Heart right ventricle (tissue), 16 donors: ENCODE measurements around the gene CNPY4. TPM values are rescaled to one million over a fixed set of nuclear protein-coding genes. Genes with fewer than 3 reads are reported as not detected.
A peak's percentile ranks its signal among the peaks of the same experiment; 100 is the strongest.

Experiments
- ATAC-seq, 8 donors: fragments of 200-7000 bp; cut with Tn5 transposase; one replicate each; pipeline ENCODE4 v1.9.1; 2020; ENCODE audit warnings: mild to moderate bottlenecking in 8 of 8, moderate library complexity in 8 of 8, moderate number of reproducible peaks in 1 of 8
- DNase-seq, 2 donors: peaks; one replicate each; pipeline ENCODE4 v3.0.0-alpha.2; 2020
- H3K27ac ChIP-seq, 10 donors: fragments of 200-600 bp; sonication (generic) in 2 of 10; one replicate each; pipeline versions ENCODE4 v1.5.0 to v1.8.0; 2020 to 2022; ENCODE audit warnings: mild to moderate bottlenecking in 3 of 10
- H3K27me3 ChIP-seq, 7 donors: fragments of 200-600 bp; one replicate each; pipeline ENCODE4 v1.8.0; 2021 to 2022; ENCODE audit warnings: mild to moderate bottlenecking in 2 of 7
- H3K36me3 ChIP-seq, 9 donors: fragments of 200-600 bp; sonication (generic) in 1 of 9; one replicate each; pipeline versions ENCODE4 v1.5.0 to v1.8.0; 2020 to 2022; ENCODE audit warnings: mild to moderate bottlenecking in 2 of 9
- H3K4me1 ChIP-seq, 9 donors: fragments of 200-600 bp; sonication (generic) in 1 of 9; one replicate each; pipeline versions ENCODE4 v1.5.0 to v1.8.0; 2020 to 2022; ENCODE audit warnings: mild to moderate bottlenecking in 4 of 9
- H3K4me3 ChIP-seq, 10 donors: fragments of 200-600 bp; sonication (generic) in 2 of 10; one replicate each; pipeline versions ENCODE4 v1.5.0 to v1.8.0; 2020 to 2022; ENCODE audit warnings: mild to moderate bottlenecking in 7 of 10, moderate library complexity in 2 of 10
- H3K9me3 ChIP-seq, 11 donors: fragments of 200-600 bp in 10 of 11; sonication (generic) in 2 of 11; one replicate each; pipeline versions ENCODE4 v1.5.0 to v1.8.0; 2013 to 2022; ENCODE audit warnings: mild to moderate bottlenecking in 2 of 11, control low read depth in 1 of 11, moderate library complexity in 1 of 11
- WGBS, 2 donors: extraction: QIAGEN DNeasy Blood & Tissue Kit; methylation state at CpG; one replicate each; pipeline ENCODE4 v1.1.7; 2013; ENCODE audit warnings: inconsistent platforms in 1 of 2; 5-methylcytosine and 5-hydroxymethylcytosine counted together
- intact Hi-C, 10 donors: fragments of 100-400 bp; cut with DNase I; formaldehyde crosslinking; loops; one replicate each; pipeline versions ENCODE4 v1.11.1 to v1.14.2; 2022
- polyA plus RNA-seq, 2 donors: library from polyadenylated mRNA; stranded (reverse); fragments of 200-250 nt; gene quantifications; one replicate each; pipeline ENCODE4 v1.2.3, GENCODE V29; 2013
- total RNA-seq, 10 donors: library from RNA; stranded (reverse); fragmentation: NEBNext Ultra II Directional in 3 of 10; extraction: Animal tissue kit (Norgen Biotek cat#: 25700) in 3 of 10; gene quantifications; one replicate each; pipeline versions ENCODE4 v1.2.1 to v1.2.4, GENCODE V29; 2021 to 2023
- TF ChIP-seq, protein P1 (sequence below), 9 donors: fragments of 200-600 bp; sonication (generic) in 2 of 9; IDR thresholded peaks; one replicate each; pipeline versions ENCODE4 v1.5.0 to v1.8.0; 2021 to 2022; ENCODE audit warnings: antibody characterized with exemption in 9 of 9, mild to moderate bottlenecking in 5 of 9, moderate library complexity in 1 of 9
- donor health status: Arrhythmogenic right ventricular cardiomyopathy.
- donor health status: ischemic (EF 13 %, LVEDD 7.1; RV severe dilation, severe dysfunction).
- donor health status: healthy with polysubstance abuse.
- donor health status: DM: no; HTN: yes; CAD: no.
- donor health status: DM: no; HTN: no; CAD: no.
- donor health status: ischemic (EF 25% LVEDD 6.9; RV normal size, moderate dysfunction).
- donor health status: ischemic (EF 25% LVEDD 5.7; RV mildly dilated, moderate dysfunction).
- donor health status: healthy.
- donor health status: DM: yes; HTN: yes; CAD: no.
- donor health status: Ischemic cardiomyopathy.
- donor health status: ischemic (EF 35%, LVEDD 5.7; RV mildly dilated, moderate dysfunction).
- donor health status: nonischemic (EF 11% LVEDD 7.7; RV severe dilation, severe dysfunction).
- donor health status: DM: yes; HTN: yes; CAD: no.
- donor health status: PGD.
- donor health status: ischemic (EF 29% LVEDD 5.4; RV normal size, mild dysfunction).
- donor health status: nonischemic (EF 23%, LVEDD 6.1; RV moderate dilation, normal function).

CNPY4 gene
- total and polyA plus RNA-seq, 12 donors = 4.9 to 13.7 (median 7.4) TPM

DNA sequence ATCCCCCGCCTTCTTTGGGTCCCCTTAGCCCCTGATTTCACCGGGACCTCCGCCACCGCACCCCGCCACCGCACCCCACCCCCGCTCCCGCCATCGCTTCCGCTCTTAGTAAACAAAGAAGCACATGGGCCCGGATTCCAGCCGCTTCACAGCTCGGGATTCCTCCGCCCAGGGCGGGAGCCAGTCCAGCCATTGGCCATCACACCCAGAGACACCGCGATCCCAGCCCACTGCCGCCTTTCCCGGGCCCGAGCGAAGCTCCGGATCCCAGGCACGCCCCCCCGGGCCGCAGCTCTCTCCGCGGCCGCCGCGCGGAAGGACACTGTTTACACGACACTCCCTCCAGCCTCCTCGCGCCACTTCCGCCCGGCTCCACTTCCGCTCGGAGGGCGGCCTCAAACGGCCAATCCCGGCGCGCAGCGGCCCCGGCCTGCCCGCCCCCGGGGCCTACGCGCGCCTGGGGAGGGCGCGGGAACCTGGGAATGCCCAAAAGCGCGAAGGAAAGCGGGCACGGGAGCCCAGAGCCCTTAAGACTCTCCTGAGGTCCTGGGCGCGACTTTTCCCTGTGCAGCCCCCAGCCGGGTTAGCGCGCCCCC, 18.9 kb upstream of the CNPY4 start:
- ATAC-seq = peak; percentile 88 to 95 (median 93)
- TF ChIP-seq, protein P1, sequence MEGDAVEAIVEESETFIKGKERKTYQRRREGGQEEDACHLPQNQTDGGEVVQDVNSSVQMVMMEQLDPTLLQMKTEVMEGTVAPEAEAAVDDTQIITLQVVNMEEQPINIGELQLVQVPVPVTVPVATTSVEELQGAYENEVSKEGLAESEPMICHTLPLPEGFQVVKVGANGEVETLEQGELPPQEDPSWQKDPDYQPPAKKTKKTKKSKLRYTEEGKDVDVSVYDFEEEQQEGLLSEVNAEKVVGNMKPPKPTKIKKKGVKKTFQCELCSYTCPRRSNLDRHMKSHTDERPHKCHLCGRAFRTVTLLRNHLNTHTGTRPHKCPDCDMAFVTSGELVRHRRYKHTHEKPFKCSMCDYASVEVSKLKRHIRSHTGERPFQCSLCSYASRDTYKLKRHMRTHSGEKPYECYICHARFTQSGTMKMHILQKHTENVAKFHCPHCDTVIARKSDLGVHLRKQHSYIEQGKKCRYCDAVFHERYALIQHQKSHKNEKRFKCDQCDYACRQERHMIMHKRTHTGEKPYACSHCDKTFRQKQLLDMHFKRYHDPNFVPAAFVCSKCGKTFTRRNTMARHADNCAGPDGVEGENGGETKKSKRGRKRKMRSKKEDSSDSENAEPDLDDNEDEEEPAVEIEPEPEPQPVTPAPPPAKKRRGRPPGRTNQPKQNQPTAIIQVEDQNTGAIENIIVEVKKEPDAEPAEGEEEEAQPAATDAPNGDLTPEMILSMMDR (IDR thresholded peaks at IDR 0.05) = no peak
- Histone ChIP-seq H3K27me3 (no peaks in the 10 kb centered on the region), H3K4me1 (peaks cover 3 to 32% (median 26%) of the 10 kb centered on the region in 9 donors), H3K9me3 (no peaks in the 10 kb centered on the region), H3K4me3 (peak overlapping the region; percentile 57 to 89 (median 78)), H3K36me3 (peaks cover 0 to 69% (median 43%) of the 10 kb centered on the region in 9 donors), H3K27ac (peak overlapping the region; percentile 81 to 97 (median 93))
- WGBS, 2 donors = 0% methylated on average over 58 to 61 of the region's 61 CpGs
- intact Hi-C loops = loop anchor here in 4 of 10 donors (1.0 to 2.0 kb wide), 3 partner anchors 18 to 52 kb away; partner anchors contain the start of genes CNPY4 (in 3 of the 4), TAF6 (in 3 of the 4) and ZSCAN21 (in 3 of the 4)
- peak; percentile 93 to 95 for DNase-seq

DNA sequence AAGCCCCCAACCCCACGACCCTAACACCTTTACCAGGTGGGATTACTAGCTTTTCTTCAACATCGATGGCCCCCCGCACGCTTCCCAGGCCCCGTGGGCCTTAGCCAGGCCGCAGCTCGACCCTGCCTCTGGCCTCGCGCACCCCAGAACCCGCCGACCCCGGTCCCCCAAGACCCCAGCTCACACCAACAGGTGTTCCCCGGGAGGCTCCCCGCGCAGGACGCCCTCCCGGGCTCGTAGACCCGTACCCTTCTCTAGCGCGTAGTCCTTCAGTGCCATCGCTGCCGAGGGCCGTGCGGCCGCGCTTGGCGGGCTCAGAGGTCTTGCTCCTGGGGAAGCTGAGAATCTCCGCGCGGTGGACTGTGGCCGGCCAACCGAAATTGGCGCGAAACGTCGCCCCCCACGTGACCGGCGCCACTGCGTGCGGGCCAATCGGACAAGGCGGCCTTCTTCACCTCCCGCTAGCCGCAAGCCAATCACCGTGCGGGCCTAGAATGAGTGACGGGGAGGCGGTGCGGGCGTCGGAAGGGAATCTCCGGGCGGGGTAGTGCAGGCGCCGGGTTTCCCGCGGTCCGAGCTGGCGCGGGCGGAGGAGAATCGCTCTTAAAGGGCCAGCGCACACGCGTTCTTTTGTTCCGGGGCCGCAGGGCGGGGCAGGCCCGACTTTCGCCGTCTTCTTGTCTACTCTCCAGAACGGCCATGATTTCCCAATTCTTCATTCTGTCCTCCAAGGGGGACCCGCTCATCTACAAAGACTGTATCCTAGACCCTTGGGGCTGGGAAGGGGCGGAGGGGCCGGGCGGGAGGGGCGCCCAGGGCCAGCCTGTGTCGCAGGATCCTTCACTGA, 18.2 kb upstream of the CNPY4 start, which contains the start of the genes AP4M1 and MCM7:
TSS of gene AP4M1 (plus strand) at position 628 of the 847 bp plus-strand sequence. CDS start at position 700, 72 bp downstream.
TSS of gene MCM7 (minus strand) at position 382 of the 847 bp plus-strand sequence. CDS start at position 279, 103 bp downstream.
- ATAC-seq = peak; percentile 94 to 97 (median 96)
- H3K4me3 ChIP-seq = peak within 1 kb of the TSS; percentile 57 to 89 (median 78)
- H3K36me3 ChIP-seq = peaks cover 0 to 69% (median 43%) of the 10 kb centered on the region in 9 donors
- TF ChIP-seq, protein P1 (IDR thresholded peaks at IDR 0.05) = no peak
- H3K27me3 ChIP-seq = no peaks in the 10 kb centered on the region
- 0 to 1% methylated on average over 79 to 80 of the region's 80 CpGs for WGBS, 2 donors
- H3K4me1 ChIP-seq = peaks cover 3 to 32% (median 26%) of the 10 kb centered on the region in 9 donors
- no peaks in the 10 kb centered on the region for H3K9me3 ChIP-seq
- H3K27ac ChIP-seq = peak within 1 kb of the TSS; percentile 81 to 97 (median 93)
- intact Hi-C loops = loop anchor here in 4 of 10 donors (1.0 to 2.0 kb wide), 3 partner anchors 18 to 52 kb away; partner anchors contain the start of genes CNPY4 (in 3 of the 4), TAF6 (in 3 of the 4) and ZSCAN21 (in 3 of the 4)
- DNase-seq = peak; percentile 99

DNA sequence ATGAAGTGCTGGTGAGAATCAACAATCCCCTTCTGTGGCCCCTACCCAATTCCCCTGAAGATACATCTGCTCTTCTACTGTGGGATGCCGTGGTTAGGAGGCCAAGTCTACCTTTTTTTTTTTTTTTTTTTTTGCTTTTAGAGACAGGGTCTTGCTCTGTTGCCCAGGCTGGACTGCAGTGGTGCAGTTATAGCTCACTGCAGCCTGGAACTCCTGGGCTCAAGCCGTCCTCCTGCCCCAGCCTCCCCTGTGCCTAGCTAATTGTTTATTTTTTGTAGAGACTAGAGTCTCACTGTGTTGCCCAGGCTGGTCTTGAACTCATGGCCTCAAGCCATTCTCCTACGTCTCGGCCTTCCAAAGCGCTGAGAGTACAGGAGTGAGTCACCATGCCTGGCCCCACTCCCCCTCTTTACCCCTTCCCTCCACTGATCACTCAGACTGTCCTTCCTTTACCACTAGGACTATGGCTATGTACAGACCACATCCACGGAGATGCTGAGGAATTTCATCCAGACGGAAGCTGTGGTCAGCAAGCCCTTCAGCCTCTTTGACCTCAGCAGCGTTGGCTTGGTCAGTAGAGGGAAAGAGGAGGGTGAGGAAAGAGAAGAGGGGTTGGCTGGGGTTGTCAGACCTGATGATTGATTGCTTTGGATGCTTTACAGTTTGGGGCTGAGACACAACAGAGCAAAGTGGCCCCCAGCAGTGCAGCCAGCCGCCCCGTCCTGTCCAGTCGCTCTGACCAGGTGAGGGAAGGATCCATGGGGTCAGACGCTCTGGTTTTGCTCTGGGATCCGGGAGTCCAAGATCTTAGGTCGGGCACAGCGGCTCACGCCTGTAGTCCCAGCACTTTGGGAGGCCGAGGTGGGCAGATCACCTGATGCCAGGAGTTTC, 16.2 kb upstream of the CNPY4 start:
- DNase-seq (no peak), ATAC-seq (no peak)
- WGBS, 2 donors = 89 to 90% methylated on average over 17 of the region's 17 CpGs
- Histone ChIP-seq H3K27ac (no peak overlapping the region), H3K4me3 (no peak overlapping the region), H3K36me3 (peaks cover 0 to 69% (median 26%) of the 10 kb centered on the region in 9 donors), H3K4me1 (peaks cover 3 to 32% (median 26%) of the 10 kb centered on the region in 9 donors), H3K27me3 (no peaks in the 10 kb centered on the region), H3K9me3 (no peaks in the 10 kb centered on the region)
- intact Hi-C loops = no loop called here
- TF ChIP-seq, protein P1 (IDR thresholded peaks at IDR 0.05) = no peak
